ENCODE measurements around the gene MTHFD2L.

The MTHFD2L gene

GRCh38 chr4:74133786-74134499, 24.0 kb upstream of the MTHFD2L start:
- peak; percentile 12 for DNase-seq

GRCh38 chr4:74134500-74134852, 23.4 kb upstream of the MTHFD2L start:
- no peak for DNase-seq

- DNase-seq = no peak
Measured at GRCh38 chr4:74146581-74147129, 11.3 kb upstream of the MTHFD2L start.

- no peak for DNase-seq
Measured at GRCh38 chr4:74148205-74148604, 9.7 kb upstream of the MTHFD2L start.

- no peak for DNase-seq
Measured at GRCh38 chr4:74152836-74153235, 5.1 kb upstream of the MTHFD2L start.

GRCh38 chr4:74156521-74156920, 1.4 kb upstream of the MTHFD2L start:
- no peak for DNase-seq

GRCh38 chr4:74157154-74157553, 764 bp upstream of the MTHFD2L start:
- no peak for DNase-seq

GRCh38 chr4:74158466-74159142, 686 bp downstream of the MTHFD2L start:
- no peak for DNase-seq

GRCh38 chr4:74159143-74159709, 1.3 kb downstream of the MTHFD2L start:
- no peak for DNase-seq

- no peak for DNase-seq
Measured at GRCh38 chr4:74161666-74162450, 3.9 kb downstream of the MTHFD2L start.

- no peak for DNase-seq
Measured at GRCh38 chr4:74166135-74166534, 8.2 kb downstream of the MTHFD2L start.

- no peak for DNase-seq
Measured at GRCh38 chr4:74166818-74167217, 8.9 kb downstream of the MTHFD2L start.

GRCh38 chr4:74167585-74167984, 9.7 kb downstream of the MTHFD2L start:
- no peak for DNase-seq

- no peak for DNase-seq
Measured at GRCh38 chr4:74168841-74169240, 10.9 kb downstream of the MTHFD2L start.

GRCh38 chr4:74173321-74173720, 15.4 kb downstream of the MTHFD2L start:
- DNase-seq = no peak

- DNase-seq = no peak
Measured at GRCh38 chr4:74174421-74174820, 16.5 kb downstream of the MTHFD2L start.

- no peak for DNase-seq
Measured at GRCh38 chr4:74174941-74175340, 17.0 kb downstream of the MTHFD2L start.

- DNase-seq = no peak
Measured at GRCh38 chr4:74175379-74175778, 17.5 kb downstream of the MTHFD2L start.

- DNase-seq = no peak
Measured at GRCh38 chr4:74178798-74179197, 20.9 kb downstream of the MTHFD2L start.

- no peak for DNase-seq
Measured at GRCh38 chr4:74181219-74181618, 23.3 kb downstream of the MTHFD2L start.

- DNase-seq = no peak
Measured at GRCh38 chr4:74188912-74189311, 31.0 kb downstream of the MTHFD2L start.

GRCh38 chr4:74189331-74190043, 31.6 kb downstream of the MTHFD2L start:
- no peak for DNase-seq

GRCh38 chr4:74190332-74190731, 32.4 kb downstream of the MTHFD2L start:
- no peak for DNase-seq
